C4-2B (cell line): Measurements from ENCODE around the gene TLR3.

Source experiments
- ZFX ChIP-seq: fragments of 450-650 bp; IDR thresholded peaks from 2 replicates; pipeline ENCODE4 v1.6.1; 2017
- TF ChIP-seq, protein P1 (sequence below): fragments of 450-650 bp; conservative IDR thresholded peaks from 2 replicates; pipeline ENCODE4 v1.5.1; 2017; ENCODE audit warnings: mild to moderate bottlenecking

DNA sequence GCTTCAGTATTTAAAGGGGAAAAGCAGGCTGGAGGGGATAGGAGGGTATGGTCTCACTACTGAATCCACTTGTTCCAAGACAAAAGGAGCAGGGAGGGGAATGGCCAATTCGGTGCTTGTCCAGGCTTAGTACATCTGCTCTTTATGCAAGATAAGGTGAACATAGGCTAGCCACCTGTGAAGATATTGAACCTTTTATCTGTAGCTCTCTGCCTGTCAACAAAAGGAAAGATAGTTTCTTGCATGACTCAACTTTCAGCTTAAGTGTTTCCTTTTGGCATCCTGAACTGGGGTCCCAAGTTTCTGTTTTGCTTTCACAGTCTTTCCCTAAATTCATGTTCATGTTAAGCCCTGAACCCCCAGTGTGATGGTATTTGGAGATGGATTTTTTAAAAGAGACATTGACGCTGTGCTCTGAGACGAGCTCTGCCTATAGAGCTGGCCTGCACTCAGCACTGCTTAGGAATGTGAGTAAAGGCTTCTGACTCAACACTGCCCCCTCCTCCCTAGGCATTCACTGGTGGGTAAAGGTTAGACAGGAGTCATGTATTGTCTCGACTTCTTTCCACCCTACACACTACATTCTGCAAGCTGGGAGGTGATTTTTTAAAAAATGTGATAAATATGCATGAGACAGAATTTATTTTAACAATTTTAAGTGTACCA is 63.8 kb downstream of the TLR3 start:
- TF ChIP-seq, protein P1, sequence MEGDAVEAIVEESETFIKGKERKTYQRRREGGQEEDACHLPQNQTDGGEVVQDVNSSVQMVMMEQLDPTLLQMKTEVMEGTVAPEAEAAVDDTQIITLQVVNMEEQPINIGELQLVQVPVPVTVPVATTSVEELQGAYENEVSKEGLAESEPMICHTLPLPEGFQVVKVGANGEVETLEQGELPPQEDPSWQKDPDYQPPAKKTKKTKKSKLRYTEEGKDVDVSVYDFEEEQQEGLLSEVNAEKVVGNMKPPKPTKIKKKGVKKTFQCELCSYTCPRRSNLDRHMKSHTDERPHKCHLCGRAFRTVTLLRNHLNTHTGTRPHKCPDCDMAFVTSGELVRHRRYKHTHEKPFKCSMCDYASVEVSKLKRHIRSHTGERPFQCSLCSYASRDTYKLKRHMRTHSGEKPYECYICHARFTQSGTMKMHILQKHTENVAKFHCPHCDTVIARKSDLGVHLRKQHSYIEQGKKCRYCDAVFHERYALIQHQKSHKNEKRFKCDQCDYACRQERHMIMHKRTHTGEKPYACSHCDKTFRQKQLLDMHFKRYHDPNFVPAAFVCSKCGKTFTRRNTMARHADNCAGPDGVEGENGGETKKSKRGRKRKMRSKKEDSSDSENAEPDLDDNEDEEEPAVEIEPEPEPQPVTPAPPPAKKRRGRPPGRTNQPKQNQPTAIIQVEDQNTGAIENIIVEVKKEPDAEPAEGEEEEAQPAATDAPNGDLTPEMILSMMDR, result peak; percentile 35
- TF ChIP-seq ZFX, result no peak
